HepG2 (cell line): ENCODE data around the gene ATRNL1. TPM values are rescaled to one million over a fixed set of nuclear protein-coding genes. Genes with fewer than 3 reads are reported as not detected.

Source experiments
- ATAC-seq: fragments of 200-7000 bp; cut with Tn5 transposase; 3 replicates; pipeline ENCODE4 v1.9.1; 2020; ENCODE audit warnings: mild to moderate bottlenecking, moderate library complexity
- BruUV-seq: library from RNA; stranded (reverse); fragments of 400-500 nt; replicated peaks from 2 replicates; lab custom pipeline; 2021; lab: Mats Ljungman, UMichigan
- CTCF ChIA-PET: fragments of 300-600 bp; formaldehyde crosslinking; extraction: SDS; loops from one replicate; lab custom pipeline; 2021; ENCODE audit warnings: low total read pairs, inconsistent platforms, low intra/inter-chr PET ratio; lab: Yijun Ruan, JAX
- POLR2A ChIA-PET: fragments of 350-600 bp; sonication (Branson Sonifier 250); formaldehyde crosslinking; loops from one replicate; lab custom pipeline; 2020; ENCODE audit warnings: antibody characterized with exemption, inconsistent platforms; lab: Yijun Ruan, JAX
- DNase-seq: peaks from one replicate; pipeline ENCODE4 v3.0.0-alpha.2; 2015; ENCODE audit warnings: low spot score
- FAIRE-seq: peaks from 3 replicates; lab custom pipeline; 2011; peaks lifted over from hg19 to GRCh38; lab: Jason Lieb, UNC
- H2AFZ ChIP-seq: one replicate; pipeline ENCODE4 v1.6.1; 2011; ENCODE audit warnings: low read length, inconsistent platforms
- H3K27ac ChIP-seq: fragments of 300-600 bp; 3 replicates; pipeline ENCODE4 v1.8.0; 2011; ENCODE audit warnings: mixed run types, mild to moderate bottlenecking, mixed read lengths, low read length, inconsistent platforms; ENCODE audit not compliant: insufficient read depth; ENCODE audit errors: extremely low read length
- H3K27me3 ChIP-seq, 2 experiments: fragments of 200-600 bp in 1 of 2; 2 replicates in 1 of 2; 3 replicates in 1 of 2; pipeline versions ENCODE4 v1.6.0 to v1.8.0; 2011; ENCODE audit warnings: low read length in 2 of 2, mild to moderate bottlenecking in 2 of 2, moderate library complexity in 2 of 2, inconsistent platforms in 1 of 2; ENCODE audit not compliant: insufficient read depth in 2 of 2, control insufficient read depth in 1 of 2
- H3K36me3 ChIP-seq, 2 experiments: fragments of 200-600 bp in 1 of 2; replicated peaks in 1 of 2; 2 replicates in 1 of 2; 3 replicates in 1 of 2; pipeline versions ENCODE4 v1.5.1 to v1.8.0; 2011; ENCODE audit warnings: low read length in 2 of 2, inconsistent platforms in 1 of 2; ENCODE audit not compliant: insufficient read depth in 2 of 2, control insufficient read depth in 1 of 2
- H3K4me1 ChIP-seq: 2 replicates; pipeline ENCODE4 v1.5.1; 2012; ENCODE audit warnings: low read length, inconsistent platforms; ENCODE audit not compliant: insufficient read depth
- H3K4me2 ChIP-seq: 2 replicates; pipeline ENCODE4 v1.6.0; 2011; ENCODE audit warnings: low read depth, low read length, inconsistent platforms
- H3K4me3 ChIP-seq, 3 experiments: fragments of 200-600 bp in 1 of 3; sonication (generic), shearing (Covaris generic) in 1 of 3; replicated peaks in 1 of 3; 2 replicates each; pipeline ENCODE4 v1.5.1; 2011 to 2016; ENCODE audit warnings: low read length in 3 of 3, inconsistent platforms in 2 of 3, low read depth in 2 of 3, mild to moderate bottlenecking in 2 of 3, control low read depth in 1 of 3, mixed read lengths in 1 of 3; ENCODE audit not compliant: insufficient read depth in 1 of 3
- H3K79me2 ChIP-seq: one replicate; pipeline ENCODE4 v1.6.1; 2011; ENCODE audit warnings: low read length, inconsistent platforms; ENCODE audit not compliant: insufficient read depth
- H3K9ac ChIP-seq: 2 replicates; pipeline ENCODE4 v1.6.0; 2011; ENCODE audit warnings: mild to moderate bottlenecking, low read depth, low read length, inconsistent platforms; ENCODE audit not compliant: insufficient read depth
- H3K9me3 ChIP-seq: 2 replicates; pipeline ENCODE4 v1.5.1; 2012; ENCODE audit warnings: mild to moderate bottlenecking, low read length
- H4K20me1 ChIP-seq: 2 replicates; pipeline ENCODE4 v1.6.0; 2011; ENCODE audit warnings: inconsistent platforms, mild to moderate bottlenecking, low read length, moderate library complexity; ENCODE audit not compliant: insufficient read depth
- ATF7 ChIP-seq, 2 experiments: fragments of 450-650 bp in 1 of 2; sonication (generic) in 1 of 2; formaldehyde crosslinking in 1 of 2; IDR thresholded peaks; 2 replicates each; pipeline versions ENCODE4 v1.4.0 to v1.6.1; 2016 to 2020; ENCODE audit warnings: antibody characterized with exemption in 1 of 2, mild to moderate bottlenecking in 1 of 2, missing genetic modification reagents in 1 of 2
- CBX1 ChIP-seq: IDR thresholded peaks from one replicate; pipeline ENCODE4 v1.6.1; 2016; ENCODE audit warnings: antibody characterized with exemption, low read depth
- CEBPB ChIP-seq: IDR thresholded peaks from 2 replicates; pipeline ENCODE4 v1.6.1; 2011; ENCODE audit warnings: low read depth, low read length, improper control_type of control experiment, borderline replicate concordance
- CENPBD1 ChIP-seq: sonication (generic); formaldehyde crosslinking; IDR thresholded peaks from 2 replicates; pipeline ENCODE4 v1.8.0; 2022; ENCODE audit warnings: missing genetic modification reagents, low read depth, mild to moderate bottlenecking, borderline replicate concordance
- ELF1 ChIP-seq: sonication (generic); formaldehyde crosslinking; IDR thresholded peaks from 2 replicates; pipeline ENCODE4 v1.4.0; 2020; ENCODE audit warnings: missing genetic modification reagents
- FOXP1 ChIP-seq, 2 experiments: fragments of 450-650 bp in 1 of 2; IDR thresholded peaks; 2 replicates each; pipeline ENCODE4 v1.6.1; 2017 to 2018; ENCODE audit warnings: antibody characterized with exemption in 1 of 2
- GPN1 ChIP-seq: sonication (generic); formaldehyde crosslinking; IDR thresholded peaks from 2 replicates; pipeline ENCODE4 v1.5.1; 2020; ENCODE audit warnings: missing genetic modification reagents, borderline replicate concordance
- HINFP ChIP-seq: sonication (generic); formaldehyde crosslinking; IDR thresholded peaks from 2 replicates; pipeline ENCODE4 v1.4.0; 2020; ENCODE audit warnings: low read depth, mild to moderate bottlenecking, missing genetic modification reagents
- HOXA7 ChIP-seq: sonication (generic); formaldehyde crosslinking; IDR thresholded peaks from 2 replicates; pipeline ENCODE4 v1.8.1; 2022; ENCODE audit warnings: mild to moderate bottlenecking, missing genetic modification reagents, moderate library complexity
- ISL2 ChIP-seq: sonication (generic); formaldehyde crosslinking; IDR thresholded peaks from 2 replicates; pipeline ENCODE4 v1.5.0; 2020; ENCODE audit warnings: missing genetic modification reagents
- KDM5A ChIP-seq: fragments of 200-600 bp; sonication (generic); IDR thresholded peaks from 2 replicates; pipeline ENCODE4 v1.7.0; 2018; ENCODE audit warnings: antibody characterized with exemption, mild to moderate bottlenecking, low read length, borderline replicate concordance
- NFE2L2 ChIP-seq: fragments of 150-350 bp; IDR thresholded peaks from 2 replicates; pipeline ENCODE4 v1.6.1; 2014; ENCODE audit warnings: low read length
- TBP ChIP-seq: sonication (generic); formaldehyde crosslinking; IDR thresholded peaks from 2 replicates; pipeline ENCODE4 v1.5.0; 2020; ENCODE audit warnings: missing genetic modification reagents
- ZNF264 ChIP-seq: sonication (generic); formaldehyde crosslinking; IDR thresholded peaks from 2 replicates; pipeline ENCODE4 v1.4.0; 2020; ENCODE audit warnings: missing genetic modification reagents
- ZNF33A ChIP-seq: sonication (generic); formaldehyde crosslinking; IDR thresholded peaks from 2 replicates; pipeline ENCODE4 v1.5.1; 2020; ENCODE audit warnings: missing genetic modification reagents, mild to moderate bottlenecking, moderate library complexity, borderline replicate concordance
- ZNF513 ChIP-seq: sonication (generic); formaldehyde crosslinking; conservative IDR thresholded peaks from 2 replicates; pipeline ENCODE4 v1.5.0; 2020; ENCODE audit warnings: missing genetic modification reagents
- ZNF800 ChIP-seq: sonication (generic); formaldehyde crosslinking; IDR thresholded peaks from 2 replicates; pipeline ENCODE4 v1.4.0; 2020; ENCODE audit warnings: missing genetic modification reagents
- WGBS: methylation state at CpG from one replicate; pipeline ENCODE4 v1.1.6; 2017; ENCODE audit warnings: low lambda C conversion rate; 5-methylcytosine and 5-hydroxymethylcytosine counted together
- in situ Hi-C: cut with HindIII; loops from 2 replicates; pipeline ENCODE4 v1.10.0; 2017; ENCODE audit warnings: low pct_unique_long_range_greater_than_20kb; ENCODE audit not compliant: extremely low pct_ligation_motif_present
- intact Hi-C: fragments of 100-400 bp; cut with micrococcal nuclease; formaldehyde crosslinking; loops from one replicate; pipeline ENCODE4 v1.10.0; 2022; ENCODE audit not compliant: unreplicated experiment
- polyA plus RNA-seq, 8 experiments: library from polyadenylated mRNA; depleted of rRNA in 3 of 8; stranded (reverse) in 7 of 8; unstranded in 1 of 8; fragments of >200 nt; fragmentation: Illumina TruSeq in 4 of 8; extraction: Trizol in 4 of 8; gene quantifications; 2 replicates each; pipeline versions ENCODE4 v1.2.1 to v1.2.3, GENCODE V29; 2011 to 2016; ENCODE audit warnings: low read depth in 4 of 8, missing spikeins in 1 of 8, mixed read lengths in 1 of 8; ENCODE audit not compliant: insufficient read depth in 1 of 8
- total RNA-seq, 5 experiments: library from RNA; depleted of rRNA; stranded (reverse); fragments of >200 nt; fragmentation: Illumina TruSeq; extraction: Trizol; gene quantifications; 2 replicates each; pipeline ENCODE4 v1.2.3, GENCODE V29; 2016; ENCODE audit warnings: low read depth in 1 of 5

The ATRNL1 gene
- total and polyA plus RNA-seq, 2 of the 13 experiments (the other 11 are each of a cell fraction or from before 2014, with no cell fraction given), result 0.04 TPM; not detected in 1

GRCh38 chr10:115328331-115328730, 235.2 kb downstream of the ATRNL1 start:
- ChIA-PET POLR2A (no interaction called here), CTCF (no interaction called here)
- H3K4me1 ChIP-seq, result no peaks in the 10 kb centered on the region
- no peak for FAIRE-seq
- no peak overlapping the region for H2AFZ ChIP-seq
- H4K20me1 ChIP-seq, result no peaks in the 10 kb centered on the region
- WGBS, result 2% methylated on average over 2 of the region's 2 CpGs
- intact Hi-C loops, result no loop called here
- no peak for DNase-seq
- no peak overlapping the region for H3K4me2 ChIP-seq
- H3K27ac ChIP-seq, result no peak overlapping the region
- peaks cover 5% of the 10 kb centered on the region; the same call in 1 of the 2 replicates for H3K9me3 ChIP-seq
- BruUV-seq, result no TSS peak
- in situ Hi-C loops, result no loop called here
- H3K27me3 ChIP-seq, result no peaks in the 10 kb centered on the region
- no peaks in the 10 kb centered on the region for H3K36me3 ChIP-seq
- ATAC-seq, result no peak
- no peak overlapping the region for H3K4me3 ChIP-seq
- no peak for TF ChIP-seq CENPBD1 (CRISPR knock-in tag)
- no peak for TF ChIP-seq NFE2L2
- TF ChIP-seq ZNF33A, result no peak
- TF ChIP-seq ZNF800, result no peak
- TF ChIP-seq ELF1 (CRISPR knock-in tag), result no peak
- TF ChIP-seq FOXP1 (IDR thresholded peaks at IDR 0.05), result no peak
- TF ChIP-seq FOXP1 (CRISPR knock-in tag; IDR thresholded peaks at IDR 0.05), result no peak
- TF ChIP-seq TBP (CRISPR knock-in tag), result no peak
- TF ChIP-seq ZNF513 (CRISPR knock-in tag), result no peak
- TF ChIP-seq CBX1, result no peak
- no peak for TF ChIP-seq HOXA7 (CRISPR knock-in tag)
- peak; percentile 61; the same call in 1 of the 2 replicates for TF ChIP-seq CEBPB
- TF ChIP-seq GPN1 (CRISPR knock-in tag), result no peak
- TF ChIP-seq ISL2 (CRISPR knock-in tag), result no peak
- no peak for TF ChIP-seq KDM5A
- TF ChIP-seq ZNF264, result no peak
- no peak for TF ChIP-seq HINFP (CRISPR knock-in tag)
- 0 out of 2 replicates have a peak, but pooled peaks have one; percentile 20 for TF ChIP-seq ATF7 (IDR thresholded peaks at IDR 0.05)
- no peak for TF ChIP-seq ATF7 (CRISPR knock-in tag; IDR thresholded peaks at IDR 0.05)
- no peak overlapping the region for H3K9ac ChIP-seq
- no peaks in the 10 kb centered on the region for H3K79me2 ChIP-seq
